Stimulated activated CD4-positive, alpha-beta T cell treated with anti-CD3 and anti-CD28 coated beads, Interleukin-4, amount 100 ng/mL, for 4 hours (primary cell): ENCODE measurements around the gene POLD4.
A peak's percentile ranks its signal among the peaks of the same experiment; 100 is the strongest.
"Not testable (repeated sequence)": the region's sequence is repeated elsewhere in the genome, so short reads cannot be mapped to it uniquely, and the experiment has no call there.

Experiments used
- DNase-seq, 2 experiments: peaks; one replicate each; pipeline ENCODE4 v3.0.0-alpha.2; 2020

POLD4 gene

GRCh38 chr11:67353317-67354074, at the start of gene POLD4:
Gene POLD4 (minus strand): TSS chr11:67353546. CDS start chr11:67353399, 147 bp downstream.
- peak; percentile 93 to 96 for DNase-seq

- DNase-seq, result not testable (repeated sequence)
Observed at GRCh38 chr11:67403085-67403484, 49.7 kb upstream of the POLD4 start.

- not testable (repeated sequence) for DNase-seq
Observed at GRCh38 chr11:67402192-67402839, 49.0 kb upstream of the POLD4 start.

- DNase-seq, result peak; percentile 85 to 94
Observed at GRCh38 chr11:67401495-67402191, 48.3 kb upstream of the POLD4 start, which contains the start of gene PPP1CA. Gene PPP1CA (minus strand): TSS chr11:67401858. CDS start chr11:67401782, 76 bp downstream.

- DNase-seq, result no peak
Observed at GRCh38 chr11:67400942-67401494, 47.7 kb upstream of the POLD4 start.

GRCh38 chr11:67400251-67400941, 47.0 kb upstream of the POLD4 start:
- DNase-seq, result no peak

GRCh38 chr11:67398661-67399563, 45.6 kb upstream of the POLD4 start:
- DNase-seq, result no peak

GRCh38 chr11:67397986-67398660, 44.8 kb upstream of the POLD4 start:
- DNase-seq, result no peak

GRCh38 chr11:67397536-67397935, 44.2 kb upstream of the POLD4 start:
- DNase-seq, result no peak

- DNase-seq, result no peak
Observed at GRCh38 chr11:67396587-67397389, 43.4 kb upstream of the POLD4 start.

- no peak for DNase-seq
Observed at GRCh38 chr11:67396259-67396581, 42.9 kb upstream of the POLD4 start.

- DNase-seq, result no peak
Observed at GRCh38 chr11:67395555-67396258, 42.4 kb upstream of the POLD4 start.

GRCh38 chr11:67393990-67394389, 40.6 kb upstream of the POLD4 start:
- no peak for DNase-seq

GRCh38 chr11:67393437-67393836, 40.1 kb upstream of the POLD4 start:
- no peak for DNase-seq

GRCh38 chr11:67392183-67392715, 38.9 kb upstream of the POLD4 start:
- no peak for DNase-seq

- DNase-seq, result peak; percentile 90 to 92
Observed at GRCh38 chr11:67391304-67392182, 38.2 kb upstream of the POLD4 start, which contains the start of gene RAD9A. Gene RAD9A (plus strand): TSS chr11:67391986. CDS start chr11:67392045, 59 bp downstream.

- no peak for DNase-seq
Observed at GRCh38 chr11:67390947-67391303, 37.6 kb upstream of the POLD4 start.

GRCh38 chr11:67389477-67389876, 36.1 kb upstream of the POLD4 start:
- DNase-seq, result peak; percentile 46 to 51
